Spinal cord (tissue), 10 donors: ENCODE measurements around the gene KLHDC10. TPM values are rescaled to one million over a fixed set of nuclear protein-coding genes. Genes with fewer than 3 reads are reported as not detected.

Source experiments
- DNase-seq, 6 donors: peaks; one replicate each; pipeline versions ENCODE4 v3.0.0 to v3.0.0-alpha.2; 2013 to 2015; ENCODE audit warnings: low spot score in 6 of 6, low read depth in 4 of 6
- H3K27ac ChIP-seq: one replicate; pipeline ENCODE4 v1.5.1; 2013; ENCODE audit warnings: low read depth, low read length, control low read depth
- H3K27me3 ChIP-seq: one replicate; pipeline ENCODE4 v1.6.1; 2013; ENCODE audit warnings: low read length; ENCODE audit not compliant: control insufficient read depth, insufficient read depth
- H3K36me3 ChIP-seq: one replicate; pipeline ENCODE4 v1.6.1; 2013; ENCODE audit warnings: low read length; ENCODE audit not compliant: control insufficient read depth, insufficient read depth
- H3K4me1 ChIP-seq: one replicate; pipeline ENCODE4 v1.6.1; 2013; ENCODE audit warnings: low read length; ENCODE audit not compliant: control insufficient read depth, insufficient read depth
- H3K4me3 ChIP-seq: one replicate; pipeline ENCODE4 v1.5.1; 2013; ENCODE audit warnings: low read depth, low read length, control low read depth
- H3K9me3 ChIP-seq: one replicate; pipeline ENCODE4 v1.6.1; 2013; ENCODE audit warnings: low read length; ENCODE audit not compliant: control insufficient read depth, insufficient read depth
- WGBS: methylation state at CpG from one replicate; pipeline ENCODE4 v1.1.5; 2013; ENCODE audit warnings: missing lambda C conversion rate; ENCODE audit not compliant: insufficient coverage; 5-methylcytosine and 5-hydroxymethylcytosine counted together
- long read RNA-seq, 4 donors: transcript quantifications; one replicate each; lab custom pipeline, GENCODE V29; 2026
- polyA plus RNA-seq, 2 donors: library from polyadenylated mRNA; unstranded; fragments of 120-200 nt; gene quantifications; one replicate each; pipeline ENCODE4 v1.2.1, GENCODE V29; 2013; ENCODE audit not compliant: insufficient read length in 2 of 2
- total RNA-seq, 2 donors: library from RNA; depleted of rRNA in 1 of 2; stranded (reverse); fragments of 120-200 nt in 1 of 2; fragments of >200 nt in 1 of 2; gene quantifications; one replicate each; pipeline versions ENCODE4 v1.2.3 to v1.2.4, GENCODE V29; 2013 to 2014
- donor health status: healthy.

Gene KLHDC10
- total RNA-seq = 10 to 100 TPM; 40.8 to 77.3 TPM
- polyA plus RNA-seq = 10 to 100 TPM; 43.5 to 46.4 TPM
- long read RNA-seq, donor 1, full-length matches to known transcripts = 1 of 30 reads
- long read RNA-seq, donor 1, partial matches to known transcripts = 18 of 30 reads
- long read RNA-seq, donor 1, other reads (novel, unspliced or antisense) = 11 of 30 reads
- long read RNA-seq, donor 2 = 0 reads
- long read RNA-seq, donor 3, partial matches to known transcripts = 0 of 6 reads
- long read RNA-seq, donor 3, other reads (novel, unspliced or antisense) = 6 of 6 reads
- long read RNA-seq, donor 4 = 0 reads

GRCh38 chr7:130069978-130070860 lies at the start of gene KLHDC10:
KLHDC10 (plus strand) TSS chr7:130070534; CDS start chr7:130070644, 110 bp downstream.
- no peaks in the 10 kb centered on the region for H3K36me3 ChIP-seq
- DNase-seq = peak; percentile 94 to 100 (median 98)
- H3K4me1 ChIP-seq = peaks cover 10% of the 10 kb centered on the region
- WGBS = under 1% methylated on average over 48 of the region's 57 CpGs
- H3K9me3 ChIP-seq = no peaks in the 10 kb centered on the region
- no peaks in the 10 kb centered on the region for H3K27me3 ChIP-seq
- peak within 1 kb of the TSS; percentile 79 for H3K4me3 ChIP-seq
- peak within 1 kb of the TSS; percentile 92 for H3K27ac ChIP-seq

- Histone ChIP-seq H3K9me3 (no peaks in the 10 kb centered on the region), H3K27ac (no peak overlapping the region), H3K27me3 (no peaks in the 10 kb centered on the region), H3K4me3 (no peak overlapping the region), H3K36me3 (peaks cover 70% of the 10 kb centered on the region), H3K4me1 (peaks cover 4% of the 10 kb centered on the region)
- peak in 3 of 6 donors; percentile 9 to 60 (median 51) for DNase-seq
- WGBS = 64% methylated on average over 8 of the region's 10 CpGs
Observed at GRCh38 chr7:130021105-130021834, 49.1 kb upstream of the KLHDC10 start.

- peaks cover 4% of the 10 kb centered on the region for H3K4me1 ChIP-seq
- H3K4me3 ChIP-seq = no peak overlapping the region
- H3K36me3 ChIP-seq = peaks cover 66% of the 10 kb centered on the region
- H3K27ac ChIP-seq = no peak overlapping the region
- WGBS = 80% methylated on average over 6 of the region's 9 CpGs
- H3K9me3 ChIP-seq = no peaks in the 10 kb centered on the region
- H3K27me3 ChIP-seq = no peaks in the 10 kb centered on the region
- no peak for DNase-seq
Observed at GRCh38 chr7:130022115-130022514, 48.2 kb upstream of the KLHDC10 start.

- H3K4me3 ChIP-seq = no peak overlapping the region
- no peak for DNase-seq
- H3K4me1 ChIP-seq = peaks cover 4% of the 10 kb centered on the region
- no peak overlapping the region for H3K27ac ChIP-seq
- no peaks in the 10 kb centered on the region for H3K9me3 ChIP-seq
- no peaks in the 10 kb centered on the region for H3K27me3 ChIP-seq
- WGBS = 96% methylated on average over 4 of the region's 7 CpGs
- H3K36me3 ChIP-seq = peaks cover 69% of the 10 kb centered on the region
Observed at GRCh38 chr7:130022623-130023175, 47.6 kb upstream of the KLHDC10 start.

- Histone ChIP-seq H3K27me3 (no peaks in the 10 kb centered on the region), H3K27ac (no peak overlapping the region), H3K36me3 (peaks cover 73% of the 10 kb centered on the region), H3K4me1 (peaks cover 4% of the 10 kb centered on the region), H3K9me3 (no peaks in the 10 kb centered on the region), H3K4me3 (no peak overlapping the region)
- WGBS = no CpG with 5 or more reads among the region's 5 CpGs
- DNase-seq = no peak
Observed at GRCh38 chr7:130024390-130024789, 45.9 kb upstream of the KLHDC10 start.

- 100% methylated on average over 1 of the region's 1 CpG for WGBS
- peaks cover 54% of the 10 kb centered on the region for H3K36me3 ChIP-seq
- H3K27me3 ChIP-seq = no peaks in the 10 kb centered on the region
- no peak for DNase-seq
- H3K4me1 ChIP-seq = no peaks in the 10 kb centered on the region
- H3K9me3 ChIP-seq = no peaks in the 10 kb centered on the region
- H3K4me3 ChIP-seq = no peak overlapping the region
- H3K27ac ChIP-seq = no peak overlapping the region
Observed at GRCh38 chr7:130032698-130033097, 37.6 kb upstream of the KLHDC10 start.

GRCh38 chr7:130037703-130038102 lies 32.6 kb upstream of the KLHDC10 start:
- peaks cover 56% of the 10 kb centered on the region for H3K36me3 ChIP-seq
- no peaks in the 10 kb centered on the region for H3K9me3 ChIP-seq
- no peaks in the 10 kb centered on the region for H3K27me3 ChIP-seq
- DNase-seq = peak in 2 of 6 donors; percentile 18 to 69
- no peaks in the 10 kb centered on the region for H3K4me1 ChIP-seq
- H3K4me3 ChIP-seq = no peak overlapping the region
- H3K27ac ChIP-seq = no peak overlapping the region

GRCh38 chr7:130040576-130040975 lies 29.8 kb upstream of the KLHDC10 start:
- Histone ChIP-seq H3K36me3 (peaks cover 48% of the 10 kb centered on the region), H3K9me3 (no peaks in the 10 kb centered on the region), H3K27me3 (no peaks in the 10 kb centered on the region), H3K4me3 (no peak overlapping the region), H3K27ac (no peak overlapping the region), H3K4me1 (no peaks in the 10 kb centered on the region)
- no peak for DNase-seq
- no CpG with 5 or more reads among the region's 4 CpGs for WGBS

- Histone ChIP-seq H3K9me3 (no peaks in the 10 kb centered on the region), H3K36me3 (peaks cover 14% of the 10 kb centered on the region), H3K4me1 (peaks cover 15% of the 10 kb centered on the region), H3K4me3 (no peak overlapping the region), H3K27me3 (no peaks in the 10 kb centered on the region), H3K27ac (no peak overlapping the region)
- DNase-seq = peak in 2 of 6 donors; percentile 42 to 65
- no CpG with 5 or more reads among the region's 4 CpGs for WGBS
Observed at GRCh38 chr7:130047831-130048230, 22.5 kb upstream of the KLHDC10 start.
